HUES48 (cell line): ENCODE data around the gene PLS1.
"Not testable (repeated sequence)": the region's sequence is repeated elsewhere in the genome, so short reads cannot be mapped to it uniquely, and the experiment has no call there.

Source experiments
- H3K27ac ChIP-seq: one replicate; pipeline ENCODE4 v1.7.0; 2013; ENCODE audit warnings: low read depth, low read length, inconsistent platforms
- H3K27me3 ChIP-seq: 2 replicates; pipeline ENCODE4 v1.6.1; 2013; ENCODE audit warnings: mild to moderate bottlenecking, low read length; ENCODE audit not compliant: control insufficient read depth, insufficient read depth
- H3K36me3 ChIP-seq: 2 replicates; pipeline ENCODE4 v1.6.1; 2013; ENCODE audit warnings: low read length; ENCODE audit not compliant: control insufficient read depth, insufficient read depth
- H3K4me1 ChIP-seq: 2 replicates; pipeline ENCODE4 v1.6.1; 2013; ENCODE audit warnings: mild to moderate bottlenecking, low read length; ENCODE audit not compliant: control insufficient read depth, insufficient read depth
- H3K4me3 ChIP-seq: 2 replicates; pipeline ENCODE4 v1.5.1; 2013; ENCODE audit warnings: mild to moderate bottlenecking, low read depth, low read length
- H3K9ac ChIP-seq: 2 replicates; pipeline ENCODE4 v1.6.1; 2013; ENCODE audit warnings: mild to moderate bottlenecking, low read depth, low read length, moderate library complexity
- H3K9me3 ChIP-seq: 2 replicates; pipeline ENCODE4 v1.6.1; 2013; ENCODE audit warnings: low read length; ENCODE audit not compliant: control insufficient read depth, insufficient read depth

PLS1 gene

GRCh38 chr3:142595951-142596725, at the start of gene PLS1:
TSS of gene PLS1 (plus strand) at chr3:142596393. CDS start at chr3:142664238, 67,845 bp downstream.
- Histone ChIP-seq H3K4me1 (peaks cover 14% of the 10 kb centered on the region; the same call in 1 of the 2 replicates), H3K27ac (peak within 1 kb of the TSS; percentile 62)

GRCh38 chr3:142549986-142550385, 46.2 kb upstream of the PLS1 start:
- Histone ChIP-seq H3K27ac (no peak overlapping the region), H3K9me3 (no peaks in the 10 kb centered on the region; the same call in 1 of the 2 replicates), H3K27me3 (no peaks in the 10 kb centered on the region), H3K36me3 (peaks cover 60% of the 10 kb centered on the region), H3K4me1 (no peaks in the 10 kb centered on the region), H3K4me3 (no peak overlapping the region), H3K9ac (no peak overlapping the region)

More at GRCh38 chr3:142595951-142596725, at the start of gene PLS1:
- peak within 1 kb of the TSS; percentile 53 for H3K9ac ChIP-seq
- peaks cover 5% of the 10 kb centered on the region; the same call in 1 of the 2 replicates for H3K27me3 ChIP-seq
- peak within 1 kb of the TSS; percentile 80 for H3K4me3 ChIP-seq
- H3K9me3 ChIP-seq = no peaks in the 10 kb centered on the region
- H3K36me3 ChIP-seq = no peaks in the 10 kb centered on the region

GRCh38 chr3:142552579-142552978, 43.6 kb upstream of the PLS1 start:
- not testable (repeated sequence) for H3K9ac ChIP-seq, H3K27me3 ChIP-seq, H3K4me1 ChIP-seq, H3K9me3 ChIP-seq, H3K27ac ChIP-seq, H3K4me3 ChIP-seq
- peaks cover 82% of the 10 kb centered on the region for H3K36me3 ChIP-seq

- Histone ChIP-seq H3K27me3 (no peaks in the 10 kb centered on the region), H3K4me1 (no peaks in the 10 kb centered on the region), H3K9ac (no peak overlapping the region), H3K27ac (no peak overlapping the region), H3K9me3 (no peaks in the 10 kb centered on the region; the same call in 1 of the 2 replicates), H3K4me3 (no peak overlapping the region), H3K36me3 (peaks cover 80% of the 10 kb centered on the region)
These were observed 42.5 kb upstream of the PLS1 start for GRCh38 chr3:142553741-142554140.

- Histone ChIP-seq H3K9me3 (no peaks in the 10 kb centered on the region), H3K27me3 (no peaks in the 10 kb centered on the region), H3K36me3 (peaks cover 74% of the 10 kb centered on the region), H3K9ac (no peak overlapping the region), H3K4me3 (no peak overlapping the region), H3K4me1 (no peaks in the 10 kb centered on the region), H3K27ac (no peak overlapping the region)
These were observed 36.1 kb upstream of the PLS1 start for GRCh38 chr3:142560118-142560517.

- Histone ChIP-seq H3K36me3 (peaks cover 50% of the 10 kb centered on the region), H3K9me3 (no peaks in the 10 kb centered on the region), H3K4me1 (no peaks in the 10 kb centered on the region), H3K9ac (no peak overlapping the region), H3K27ac (no peak overlapping the region), H3K27me3 (no peaks in the 10 kb centered on the region), H3K4me3 (no peak overlapping the region)
These were observed 32.6 kb upstream of the PLS1 start for GRCh38 chr3:142563496-142563997.

- H3K9ac ChIP-seq = no peak overlapping the region
- no peaks in the 10 kb centered on the region for H3K4me1 ChIP-seq
- H3K36me3 ChIP-seq = peaks cover 35% of the 10 kb centered on the region
These were observed 30.1 kb upstream of the PLS1 start for GRCh38 chr3:142566096-142566495.

GRCh38 chr3:142568393-142569017, 27.7 kb upstream of the PLS1 start:
- Histone ChIP-seq H3K27ac (no peak overlapping the region), H3K9me3 (no peaks in the 10 kb centered on the region), H3K4me3 (peak overlapping the region; percentile 36; the same call in 1 of the 2 replicates), H3K36me3 (peaks cover 18% of the 10 kb centered on the region), H3K27me3 (no peaks in the 10 kb centered on the region), H3K4me1 (no peaks in the 10 kb centered on the region), H3K9ac (no peak overlapping the region)

More at GRCh38 chr3:142566096-142566495, 30.1 kb upstream of the PLS1 start:
- Histone ChIP-seq H3K9me3 (no peaks in the 10 kb centered on the region), H3K4me3 (no peak overlapping the region), H3K27me3 (no peaks in the 10 kb centered on the region), H3K27ac (no peak overlapping the region)

- H3K9me3 ChIP-seq, H3K4me1 ChIP-seq, H3K9ac ChIP-seq, H3K27me3 ChIP-seq, H3K27ac ChIP-seq, H3K4me3 ChIP-seq: not testable (repeated sequence)
- H3K36me3 ChIP-seq = peaks cover 13% of the 10 kb centered on the region
These were observed 26.8 kb upstream of the PLS1 start for GRCh38 chr3:142569422-142569821.

GRCh38 chr3:142574223-142574622, 22.0 kb upstream of the PLS1 start:
- not testable (repeated sequence) for H3K27me3 ChIP-seq, H3K4me3 ChIP-seq, H3K27ac ChIP-seq, H3K9ac ChIP-seq, H3K36me3 ChIP-seq, H3K9me3 ChIP-seq
- peaks cover 22% of the 10 kb centered on the region for H3K4me1 ChIP-seq

GRCh38 chr3:142574665-142575064, 21.5 kb upstream of the PLS1 start:
- Histone ChIP-seq H3K27ac (no peak overlapping the region), H3K4me1 (peaks cover 26% of the 10 kb centered on the region), H3K9me3 (no peaks in the 10 kb centered on the region), H3K36me3 (no peaks in the 10 kb centered on the region; the same call in 1 of the 2 replicates), H3K9ac (no peak overlapping the region; the same call in 1 of the 2 replicates), H3K4me3 (no peak overlapping the region), H3K27me3 (no peaks in the 10 kb centered on the region)
